LoVo (cell line): ENCODE data around the gene UBE2J2.

ENCODE experiments used
- DNase-seq: peaks from one replicate; pipeline ENCODE4 v3.0.0-alpha.2; 2016; ENCODE audit warnings: low spot score

UBE2J2 gene

DNA sequence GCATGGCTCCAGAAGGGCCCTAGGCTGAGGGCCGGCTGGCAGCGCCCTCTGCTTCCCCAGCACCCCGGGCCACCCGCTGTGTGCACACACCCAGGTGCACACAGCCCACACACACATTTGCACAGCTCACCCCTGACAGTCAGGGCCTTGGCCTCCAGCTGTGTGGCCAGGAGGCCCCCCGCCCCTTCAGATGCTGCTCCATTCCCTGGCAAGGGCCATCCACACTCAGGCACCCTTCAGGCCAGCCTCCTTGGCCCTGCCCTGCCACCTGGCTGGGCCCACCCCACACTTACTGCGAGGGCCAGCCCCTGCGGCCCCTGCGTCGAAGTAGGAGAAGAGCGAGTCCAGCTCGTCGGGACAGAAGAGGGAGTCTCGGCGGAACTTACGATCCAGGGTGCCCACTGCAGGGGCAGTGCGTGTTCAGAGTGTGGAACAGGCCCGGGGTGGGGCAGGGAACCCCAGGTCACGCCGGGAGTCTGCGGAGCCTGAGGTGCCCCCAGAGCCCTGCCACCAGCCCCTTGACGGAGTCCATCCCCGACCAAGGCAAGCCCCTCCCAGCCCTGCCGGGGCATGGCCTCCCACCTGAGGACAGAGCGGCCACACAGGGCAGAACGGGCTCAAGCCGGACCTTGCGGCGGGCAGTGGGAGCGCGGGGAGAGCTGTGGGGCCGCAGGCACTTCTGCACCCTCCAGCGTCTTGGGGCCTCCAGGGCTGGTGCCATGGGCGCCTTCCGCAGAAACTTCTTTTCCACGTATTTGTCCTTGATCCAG, 21.7 kb upstream of the UBE2J2 start:
- DNase-seq: no peak

DNA sequence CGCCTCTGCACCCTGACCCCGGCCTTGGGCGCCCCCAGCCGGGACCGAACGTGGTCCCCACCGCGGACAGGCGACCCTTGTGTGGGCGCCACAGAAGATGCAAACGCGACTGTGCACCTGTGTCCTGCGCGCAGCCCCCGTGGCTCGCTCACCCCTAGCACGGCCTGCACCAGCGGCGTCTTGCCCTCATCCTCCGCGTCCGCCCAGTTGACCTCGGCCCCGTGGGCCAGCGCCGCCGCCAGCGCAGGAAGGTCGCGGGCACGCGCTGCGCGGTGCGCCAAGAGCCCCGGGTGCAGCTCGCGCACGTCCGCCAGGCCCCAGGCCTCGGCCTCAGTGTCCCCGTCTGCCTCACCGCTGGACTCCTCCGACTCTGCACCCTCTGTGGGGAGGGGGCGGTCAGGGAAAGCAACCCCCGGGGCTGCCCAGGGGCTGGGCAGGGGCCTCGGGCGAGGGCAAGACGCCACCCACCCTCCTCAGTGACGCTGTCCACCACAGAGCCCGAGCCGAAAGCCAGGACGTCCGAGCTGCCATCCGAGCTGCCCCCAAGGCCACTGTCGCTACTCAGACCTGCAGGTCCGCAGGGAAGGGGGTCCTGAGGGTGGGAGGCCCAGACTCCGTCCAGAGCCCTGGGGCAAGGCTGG, 20.7 kb upstream of the UBE2J2 start:
- no peak for DNase-seq

DNA sequence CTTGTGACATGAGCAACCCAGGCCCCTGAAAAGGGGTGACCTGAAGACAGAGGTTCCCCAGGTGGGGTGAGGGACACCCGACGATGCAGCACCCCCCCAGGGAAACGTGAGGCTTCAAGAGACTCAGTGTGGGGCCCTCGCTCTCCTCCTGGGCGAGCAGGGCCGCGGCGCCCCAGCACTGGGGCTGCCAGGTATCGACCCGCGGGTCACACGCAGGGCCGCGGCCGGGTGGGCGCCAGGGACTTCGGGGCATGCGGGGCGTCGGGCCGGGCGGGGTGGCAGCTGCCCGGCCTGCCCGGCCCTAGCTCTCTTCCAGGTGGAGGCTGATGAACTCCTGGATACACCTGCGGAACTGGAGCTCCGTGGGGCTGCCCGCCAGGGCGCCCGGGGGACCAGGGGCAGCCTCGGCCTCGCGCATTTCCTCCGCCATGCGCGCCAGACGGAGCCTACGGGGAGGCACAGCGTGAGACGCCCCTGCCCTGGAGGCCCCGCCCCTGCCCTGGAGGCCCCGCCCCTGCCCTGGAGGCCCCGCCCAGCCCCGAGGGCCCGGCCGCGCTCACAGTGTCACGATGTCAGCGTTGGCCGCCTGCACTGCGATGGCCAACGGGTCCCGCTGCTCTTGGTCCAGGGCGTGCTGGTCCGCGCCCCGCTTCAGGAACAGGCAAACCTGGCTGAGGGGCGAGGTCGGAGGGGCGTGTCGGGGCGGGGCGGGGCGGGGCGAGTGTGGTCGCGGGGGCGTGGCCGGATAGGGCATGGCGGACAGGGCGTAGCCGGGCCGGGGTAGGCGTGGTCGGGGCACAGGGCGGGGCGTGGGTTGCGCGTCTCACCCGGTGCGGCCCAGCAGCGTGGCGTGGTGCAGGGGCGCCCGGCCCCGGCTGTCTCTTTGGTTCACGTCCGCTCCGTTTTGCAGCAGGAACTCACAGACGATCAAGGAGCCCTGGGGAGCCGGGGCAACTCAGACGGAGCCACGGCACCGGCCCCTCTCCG, 19.9 kb upstream of the UBE2J2 start:
- DNase-seq: no peak

DNA sequence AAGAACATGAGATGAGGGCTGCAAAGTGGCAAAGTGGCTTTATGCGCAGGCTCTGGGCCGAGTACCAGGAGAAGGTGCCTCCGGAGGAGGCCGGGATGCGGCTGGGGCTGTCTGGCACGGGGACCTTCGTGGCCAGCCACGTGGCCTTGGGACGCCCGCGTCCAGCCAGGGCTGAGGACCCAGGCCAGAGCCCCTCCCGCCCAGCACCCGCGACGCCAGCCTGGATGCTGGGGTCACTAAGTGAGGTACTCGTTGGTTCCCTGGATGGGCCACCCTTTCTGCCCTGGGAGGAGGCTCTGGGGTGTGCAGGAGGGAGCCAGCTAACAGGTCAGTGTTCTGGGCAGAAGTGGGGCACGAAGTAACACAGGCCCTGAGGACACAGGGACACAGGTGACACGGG, 19.2 kb upstream of the UBE2J2 start:
- no peak for DNase-seq

DNA sequence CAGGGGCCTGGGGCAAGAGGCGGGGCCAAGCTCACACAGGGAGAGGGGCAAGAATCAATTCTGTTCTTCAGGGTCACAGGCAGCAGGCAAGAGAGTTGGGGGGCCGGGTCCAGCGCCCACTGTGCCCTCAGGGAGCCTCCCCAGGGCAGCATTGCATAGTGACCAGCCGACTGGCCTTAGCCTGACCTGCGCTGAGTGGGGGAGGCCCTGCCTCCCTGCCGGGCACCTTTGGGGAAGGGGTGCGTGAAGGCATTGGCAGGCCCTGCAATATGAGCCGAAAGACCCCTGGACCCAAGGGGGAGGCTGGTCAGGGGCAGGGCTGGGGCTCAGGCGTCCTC, 18.8 kb upstream of the UBE2J2 start:
- no peak for DNase-seq

DNA sequence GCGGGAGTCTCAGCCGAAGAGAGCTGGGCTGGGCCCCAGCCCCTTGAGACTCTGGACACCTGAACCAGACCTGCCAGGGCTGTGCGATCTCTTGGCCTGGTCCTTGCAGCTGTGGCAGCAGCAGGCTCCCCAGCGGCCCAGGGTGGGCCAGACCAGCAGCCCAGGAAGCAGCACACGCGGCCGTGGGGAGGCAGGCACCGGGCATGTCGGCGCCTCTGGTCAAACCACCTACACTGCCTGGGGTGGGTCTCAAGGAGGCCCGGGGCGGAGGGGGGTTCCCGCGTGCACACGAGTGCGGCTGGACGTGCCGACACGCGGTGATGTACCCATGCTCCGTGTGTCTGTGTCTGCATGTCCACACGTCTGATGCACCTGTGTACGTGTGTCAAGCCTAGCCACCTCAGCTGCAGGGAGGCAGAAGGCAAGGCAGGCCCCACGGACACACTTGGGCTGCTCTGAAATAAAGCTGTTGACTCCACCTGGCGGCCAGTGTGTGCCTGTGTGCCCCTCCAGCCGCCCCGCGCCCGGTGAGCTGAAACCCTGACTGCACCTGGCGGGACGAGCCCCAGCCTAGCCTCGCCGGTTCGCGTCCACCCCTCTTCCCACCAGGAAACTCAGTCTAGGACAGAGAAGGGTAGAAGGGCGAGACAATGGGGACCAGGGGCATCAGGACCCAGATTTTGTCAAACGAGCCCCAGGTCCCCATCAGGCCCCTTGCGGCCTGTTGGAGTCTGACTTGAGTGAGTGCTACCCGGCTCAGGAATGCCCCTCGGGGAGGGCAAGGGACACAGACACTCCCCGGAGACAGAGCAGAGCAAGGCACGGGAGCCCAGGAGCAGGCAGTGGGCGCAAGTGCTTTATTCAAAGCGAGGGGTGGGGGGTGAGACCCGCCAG, 18.1 kb upstream of the UBE2J2 start:
- DNase-seq: peak; percentile 52

DNA sequence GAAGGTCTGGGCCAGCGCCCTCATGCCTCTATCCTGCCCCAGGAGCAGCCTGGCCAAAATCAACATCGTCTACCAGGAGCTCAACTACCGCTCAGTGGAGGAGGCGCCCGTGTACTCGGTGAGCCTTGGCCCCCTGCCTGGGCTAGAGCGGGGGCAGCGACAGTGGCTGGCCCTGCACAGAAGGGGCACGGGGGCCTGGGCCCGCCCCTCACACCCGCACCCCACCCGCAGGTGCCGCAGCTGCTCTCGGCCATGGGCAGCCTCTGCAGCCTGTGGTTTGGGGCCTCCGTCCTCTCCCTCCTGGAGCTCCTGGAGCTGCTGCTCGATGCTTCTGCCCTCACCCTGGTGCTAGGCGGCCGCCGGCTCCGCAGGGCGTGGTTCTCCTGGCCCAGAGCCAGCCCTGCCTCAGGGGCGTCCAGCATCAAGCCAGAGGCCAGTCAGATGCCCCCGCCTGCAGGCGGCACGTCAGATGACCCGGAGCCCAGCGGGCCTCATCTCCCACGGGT, 17.4 kb upstream of the UBE2J2 start:
- DNase-seq: no peak

DNA sequence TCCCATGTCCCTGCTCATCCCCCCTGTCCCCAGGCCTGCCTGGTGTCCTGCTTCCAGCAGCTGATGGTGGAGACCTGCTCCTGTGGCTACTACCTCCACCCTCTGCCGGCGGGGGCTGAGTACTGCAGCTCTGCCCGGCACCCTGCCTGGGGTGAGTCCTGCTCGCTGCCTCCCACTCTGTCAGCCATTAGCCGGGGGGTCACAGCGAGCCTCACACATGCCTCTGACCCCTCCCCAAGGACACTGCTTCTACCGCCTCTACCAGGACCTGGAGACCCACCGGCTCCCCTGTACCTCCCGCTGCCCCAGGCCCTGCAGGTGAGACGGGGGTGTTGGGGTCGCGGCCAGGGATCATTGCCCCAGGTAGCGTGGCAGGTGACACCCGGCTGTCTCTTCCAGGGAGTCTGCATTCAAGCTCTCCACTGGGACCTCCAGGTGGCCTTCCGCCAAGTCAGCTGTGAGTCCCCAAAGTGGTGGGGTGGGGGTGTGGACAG, 16.6 kb upstream of the UBE2J2 start:
- no peak for DNase-seq

DNA sequence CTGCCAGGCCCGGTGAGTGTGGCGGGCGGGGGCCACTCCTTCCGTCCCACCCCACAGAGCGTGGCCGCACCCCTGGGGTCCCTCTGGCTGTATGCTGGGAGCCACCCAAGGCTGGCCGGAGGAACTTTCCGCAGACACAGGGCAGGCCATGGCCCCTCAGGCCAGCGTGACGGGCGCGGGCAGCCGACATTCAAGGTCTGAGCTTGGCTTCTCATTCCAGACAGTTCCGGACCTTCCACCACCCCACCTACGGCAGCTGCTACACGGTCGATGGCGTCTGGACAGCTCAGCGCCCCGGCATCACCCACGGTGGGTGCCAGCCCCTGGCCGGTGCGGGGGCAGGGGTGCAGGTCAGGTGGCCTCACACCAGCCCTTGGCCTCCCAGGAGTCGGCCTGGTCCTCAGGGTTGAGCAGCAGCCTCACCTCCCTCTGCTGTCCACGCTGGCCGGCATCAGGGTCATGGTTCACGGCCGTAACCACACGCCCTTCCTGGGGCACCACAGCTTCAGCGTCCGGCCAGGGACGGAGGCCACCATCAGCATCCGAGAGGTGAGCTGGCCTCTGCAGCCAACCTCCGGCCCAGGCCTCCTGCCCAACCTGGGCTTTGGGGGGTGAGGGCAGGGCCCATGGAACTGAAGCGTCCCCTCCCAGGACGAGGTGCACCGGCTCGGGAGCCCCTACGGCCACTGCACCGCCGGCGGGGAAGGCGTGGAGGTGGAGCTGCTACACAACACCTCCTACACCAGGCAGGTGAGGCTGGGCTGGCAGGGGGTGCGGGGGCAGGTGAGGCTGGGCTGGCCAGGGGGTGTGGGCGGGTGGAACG, 13.8 kb upstream of the UBE2J2 start:
- DNase-seq: no peak

DNA sequence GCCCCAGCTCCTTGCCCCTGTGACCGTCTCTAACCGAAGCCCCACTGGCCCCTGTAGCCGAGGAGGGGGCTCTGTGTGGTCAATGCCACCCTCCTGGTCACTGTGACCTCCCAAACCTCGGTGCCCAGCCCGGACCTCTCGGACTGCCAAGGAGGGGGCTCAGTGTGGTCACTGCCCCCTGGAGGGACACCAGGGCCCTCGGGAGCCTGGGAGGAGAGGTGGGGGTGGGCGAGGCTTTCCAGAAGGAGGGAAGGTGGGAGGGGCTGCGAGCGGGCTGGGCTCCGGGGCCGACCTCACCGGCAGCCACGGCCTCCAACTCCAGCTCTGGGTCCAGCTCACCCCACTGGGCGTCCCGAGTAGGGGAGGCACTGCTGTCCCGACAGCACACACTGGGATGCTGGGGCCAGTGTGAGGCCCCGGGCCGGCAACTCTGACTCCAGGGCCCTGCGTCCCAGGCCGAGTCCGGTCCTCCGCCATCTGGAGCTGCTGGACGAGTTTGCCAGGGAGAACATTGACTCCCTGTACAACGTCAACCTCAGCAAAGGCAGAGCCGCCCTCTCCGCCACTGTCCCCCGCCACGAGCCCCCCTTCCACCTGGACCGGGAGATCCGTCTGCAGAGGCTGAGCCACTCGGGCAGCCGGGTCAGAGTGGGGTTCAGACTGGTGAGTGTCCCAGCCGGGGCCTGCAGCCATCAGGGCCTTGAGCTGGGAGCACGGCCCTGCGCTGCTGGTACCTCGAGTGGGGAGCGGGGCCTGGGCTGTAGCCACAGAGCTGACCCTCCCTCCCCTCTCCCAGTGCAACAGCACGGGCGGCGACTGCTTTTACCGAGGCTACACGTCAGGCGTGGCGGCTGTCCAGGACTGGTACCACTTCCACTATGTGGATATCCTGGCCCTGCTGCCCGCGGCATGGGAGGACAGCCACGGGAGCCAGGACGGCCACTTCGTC, 12.9 kb upstream of the UBE2J2 start:
- DNase-seq: no peak

DNA sequence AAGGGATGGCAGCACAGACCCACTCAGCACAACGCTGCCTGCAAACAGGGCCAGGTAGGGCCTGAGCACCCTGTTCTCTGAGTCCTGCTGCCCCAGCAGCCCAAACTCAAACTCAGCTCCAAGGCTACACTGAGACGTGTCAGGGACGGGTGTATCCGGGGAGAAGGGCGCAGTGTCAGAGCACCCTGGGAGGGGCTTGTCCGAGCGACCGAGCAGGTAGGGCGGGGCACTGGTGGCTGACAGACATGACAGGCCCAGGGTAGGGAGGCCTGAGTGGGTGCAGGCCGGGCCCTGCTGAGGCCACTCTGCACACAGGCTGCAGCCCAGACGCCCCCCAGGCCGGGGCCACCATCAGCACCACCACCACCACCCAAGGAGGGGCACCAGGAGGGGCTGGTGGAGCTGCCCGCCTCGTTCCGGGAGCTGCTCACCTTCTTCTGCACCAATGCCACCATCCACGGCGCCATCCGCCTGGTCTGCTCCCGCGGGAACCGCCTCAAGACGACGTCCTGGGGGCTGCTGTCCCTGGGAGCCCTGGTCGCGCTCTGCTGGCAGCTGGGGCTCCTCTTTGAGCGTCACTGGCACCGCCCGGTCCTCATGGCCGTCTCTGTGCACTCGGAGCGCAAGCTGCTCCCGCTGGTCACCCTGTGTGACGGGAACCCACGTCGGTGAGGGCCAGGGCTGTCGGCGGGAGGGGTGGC, 12.1 kb upstream of the UBE2J2 start:
- DNase-seq: no peak

DNA sequence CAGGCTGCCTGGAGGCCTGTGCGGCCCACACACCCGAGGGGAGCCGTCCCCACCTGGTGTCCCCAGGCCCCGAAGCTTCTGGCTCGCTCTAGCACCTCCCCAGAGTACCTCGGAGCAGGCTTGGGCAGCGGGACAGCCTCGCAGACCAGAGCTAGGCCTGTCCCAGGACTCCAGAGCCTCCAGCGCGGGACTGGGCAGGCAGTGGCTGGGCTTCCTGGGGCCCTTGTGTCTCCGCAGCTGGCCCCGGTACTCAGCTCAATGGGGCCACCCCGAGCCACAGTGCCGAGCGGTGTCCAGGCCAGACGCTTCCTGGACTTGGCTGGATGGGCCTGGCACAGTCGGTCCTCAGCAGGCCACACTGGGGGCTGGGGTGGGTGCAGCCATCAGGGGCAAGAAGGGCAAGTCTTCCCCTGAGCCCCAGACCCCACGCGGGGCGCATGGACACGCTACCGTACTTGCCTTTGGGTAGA, 11.5 kb upstream of the UBE2J2 start:
- no peak for DNase-seq

DNA sequence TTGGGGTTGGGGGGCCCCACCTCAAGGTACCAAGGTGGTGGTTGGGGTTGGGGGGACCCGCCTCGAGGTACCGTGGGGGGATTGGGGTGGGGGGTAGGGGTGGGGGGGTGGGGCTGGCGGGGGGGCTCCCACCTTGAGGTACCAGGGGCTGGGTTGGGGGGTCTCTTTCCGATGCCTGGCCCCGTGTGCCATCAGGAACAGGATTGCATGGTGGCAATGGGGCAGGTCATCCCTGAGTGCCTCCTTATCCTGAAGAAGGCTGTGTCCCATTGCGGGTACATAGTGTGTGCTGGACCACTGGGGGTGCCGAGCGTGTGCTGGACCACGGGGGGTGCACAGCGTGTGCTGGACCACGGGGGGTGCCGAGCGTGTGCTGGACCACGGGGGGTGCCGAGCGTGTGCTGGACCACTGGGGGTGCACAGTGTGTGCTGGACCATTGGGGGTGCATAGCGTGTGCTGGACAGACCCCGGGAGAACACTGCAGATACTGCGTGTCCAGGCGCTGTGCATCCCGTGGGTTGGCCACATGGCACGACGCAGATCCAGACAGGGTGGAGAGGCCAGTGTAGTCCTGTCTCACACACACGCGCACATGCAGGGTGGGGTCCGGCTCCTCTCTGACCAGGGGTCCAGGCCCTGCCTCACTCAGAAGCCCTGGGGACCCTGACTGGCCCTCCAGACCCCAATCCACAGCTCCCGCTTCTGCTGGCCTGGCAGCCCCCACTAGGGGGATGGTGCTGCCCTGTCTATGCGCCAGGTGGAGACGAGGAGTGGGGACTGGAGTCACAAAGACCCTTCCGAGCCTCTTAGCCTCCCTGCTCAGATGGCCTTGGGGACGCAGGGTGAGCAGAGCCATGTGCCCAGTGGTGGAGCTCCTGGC, 10.8 kb upstream of the UBE2J2 start:
- no peak for DNase-seq

DNA sequence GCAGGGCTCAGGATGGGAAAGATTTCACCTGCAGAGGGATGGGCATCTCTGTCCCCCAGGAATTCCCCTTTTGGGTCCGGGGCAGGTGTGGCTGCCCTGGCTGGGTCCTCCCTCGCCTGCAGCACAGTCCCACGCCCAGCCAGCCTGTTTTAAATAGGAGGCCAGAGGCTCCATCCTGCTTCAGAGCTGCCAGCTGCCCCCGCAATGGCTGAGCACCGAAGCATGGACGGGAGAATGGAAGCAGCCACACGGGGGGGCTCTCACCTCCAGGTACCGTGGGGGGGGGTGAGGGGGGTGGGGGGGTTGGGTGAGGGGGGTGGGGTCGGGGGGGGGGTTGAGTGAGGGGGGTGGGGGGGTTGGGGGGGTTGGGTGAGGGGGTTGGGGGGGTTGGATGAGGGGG, 10.2 kb upstream of the UBE2J2 start:
- no peak for DNase-seq

DNA sequence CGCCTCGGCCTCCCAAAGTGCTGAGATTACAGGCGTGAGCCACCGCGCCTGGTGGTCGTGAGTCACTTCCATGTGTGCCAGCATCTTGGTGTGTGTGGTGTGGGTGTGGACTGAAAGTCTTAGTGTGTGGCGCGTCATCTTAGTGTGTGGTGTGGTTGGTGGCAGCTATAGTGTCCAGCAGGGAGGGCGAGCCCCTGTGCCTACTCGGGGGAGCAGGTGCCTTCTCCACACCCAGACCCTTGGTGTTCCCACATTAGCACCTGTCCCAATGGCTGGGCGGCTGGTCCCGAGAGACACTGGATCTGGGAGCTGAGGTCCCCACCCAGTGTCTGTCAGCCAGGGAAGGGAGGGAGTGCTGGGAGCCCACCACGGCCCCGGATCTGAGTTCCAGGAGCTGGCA, 9.3 kb upstream of the UBE2J2 start:
- no peak for DNase-seq

DNA sequence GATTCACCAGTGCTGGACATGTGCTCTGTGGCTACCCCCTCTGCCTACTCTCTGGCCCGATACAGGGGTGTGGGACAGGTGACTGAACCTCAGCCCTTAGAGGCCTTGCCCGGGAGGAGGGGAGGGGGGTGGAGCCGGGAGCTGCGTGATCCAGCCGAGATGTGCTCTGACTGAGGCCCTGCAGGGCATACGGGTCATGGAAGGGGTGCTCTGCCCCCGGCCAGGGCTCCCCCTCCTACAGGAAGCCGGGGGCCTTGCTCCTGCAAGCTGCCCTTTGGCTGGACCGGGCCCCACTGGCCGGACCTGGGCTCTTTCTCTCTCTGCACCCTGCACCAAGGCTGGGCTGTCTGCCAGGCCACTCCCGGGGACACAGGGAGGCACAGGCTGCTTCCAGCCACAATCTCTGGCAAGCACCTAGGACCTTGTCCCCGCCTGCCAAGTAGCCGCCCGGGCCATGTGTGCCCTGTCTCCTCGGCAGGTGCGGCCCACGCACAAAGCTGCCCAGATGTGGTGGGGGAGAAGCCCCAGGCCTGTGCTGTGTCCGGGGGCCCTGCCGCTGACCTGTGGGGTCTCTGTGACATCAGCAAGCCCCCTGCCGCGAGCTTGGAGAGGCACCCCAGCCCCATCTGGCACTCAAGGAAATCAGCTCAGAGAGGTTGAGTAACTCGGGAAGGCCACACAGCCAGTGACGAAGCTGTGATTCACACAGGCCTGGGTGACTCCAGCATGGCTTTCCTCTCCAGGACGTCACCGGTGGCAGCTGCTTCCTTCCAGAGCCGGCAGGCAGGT, 8.1 kb upstream of the UBE2J2 start:
- DNase-seq: no peak
